Nucleus accumbens (tissue), 56 donors: ENCODE measurements around the gene STX16.

Experiments used
- DNase-seq, 56 donors: peaks; one replicate each; lab custom pipeline; 2025; lab: John Stamatoyannopoulos, UW

The STX16 gene

DNA sequence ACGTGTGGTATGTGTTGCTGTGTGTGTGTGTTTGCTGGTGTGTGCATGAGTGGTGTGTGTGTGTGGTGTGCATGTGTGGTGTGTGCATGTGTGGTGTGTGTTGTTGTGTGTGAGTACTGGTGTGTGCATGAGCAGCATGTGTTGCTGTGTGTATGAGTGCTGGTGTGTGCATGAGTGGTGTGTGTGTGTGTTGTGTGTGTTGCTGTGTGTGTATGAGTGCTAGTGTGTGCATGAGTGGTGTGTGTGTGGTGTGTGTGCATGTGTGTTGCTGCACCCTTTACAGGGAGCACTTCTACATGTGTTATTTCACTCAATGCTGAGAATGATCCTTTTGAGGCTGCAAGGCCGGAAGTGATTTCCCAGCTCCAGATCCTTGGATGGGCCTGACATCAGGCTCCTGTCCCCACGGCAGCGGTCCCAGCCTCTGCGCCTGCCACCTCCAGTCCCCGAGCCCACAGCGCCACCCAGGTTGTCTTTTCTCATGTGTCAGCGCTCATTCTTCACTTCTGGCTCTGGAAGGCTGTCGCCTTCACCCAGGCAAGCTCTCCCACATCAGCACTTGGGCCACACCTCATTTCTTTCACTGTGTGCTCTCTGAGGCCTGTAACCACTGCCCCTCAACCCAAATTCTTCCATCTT, 44.1 kb downstream of the STX16 start:
- no peak for DNase-seq

DNA sequence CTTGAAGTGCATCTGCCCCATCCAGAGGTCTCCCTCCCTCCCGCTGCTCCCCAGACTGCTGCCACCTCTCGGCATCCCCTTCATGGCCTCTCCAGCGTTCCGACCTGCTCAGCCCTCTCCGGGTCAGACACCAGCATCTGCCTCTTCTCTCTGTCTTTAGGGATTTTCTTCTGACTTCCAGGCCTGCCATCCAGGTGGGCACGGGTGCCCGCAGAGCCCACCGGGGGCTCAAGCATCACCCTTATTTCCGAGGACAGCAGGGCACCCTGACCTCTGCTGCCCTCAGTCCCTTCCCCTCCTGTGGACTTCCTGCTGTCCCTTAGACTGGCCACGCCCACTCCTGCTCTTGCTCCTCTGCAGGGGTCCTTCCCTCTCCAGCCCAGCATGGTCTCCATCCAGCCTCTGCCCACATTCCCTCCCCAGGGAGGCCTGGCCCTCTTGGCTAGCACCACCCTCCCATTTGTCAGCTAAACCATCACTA, 44.9 kb downstream of the STX16 start:
- no peak for DNase-seq

- no peak for DNase-seq
These were observed 45.4 kb downstream of the STX16 start for GRCh38 chr20:58696411-58696961.

- DNase-seq: no peak
These were observed 46.3 kb downstream of the STX16 start for GRCh38 chr20:58697201-58697866.

- no peak for DNase-seq
These were observed 47.0 kb downstream of the STX16 start for GRCh38 chr20:58697867-58698703.

DNA sequence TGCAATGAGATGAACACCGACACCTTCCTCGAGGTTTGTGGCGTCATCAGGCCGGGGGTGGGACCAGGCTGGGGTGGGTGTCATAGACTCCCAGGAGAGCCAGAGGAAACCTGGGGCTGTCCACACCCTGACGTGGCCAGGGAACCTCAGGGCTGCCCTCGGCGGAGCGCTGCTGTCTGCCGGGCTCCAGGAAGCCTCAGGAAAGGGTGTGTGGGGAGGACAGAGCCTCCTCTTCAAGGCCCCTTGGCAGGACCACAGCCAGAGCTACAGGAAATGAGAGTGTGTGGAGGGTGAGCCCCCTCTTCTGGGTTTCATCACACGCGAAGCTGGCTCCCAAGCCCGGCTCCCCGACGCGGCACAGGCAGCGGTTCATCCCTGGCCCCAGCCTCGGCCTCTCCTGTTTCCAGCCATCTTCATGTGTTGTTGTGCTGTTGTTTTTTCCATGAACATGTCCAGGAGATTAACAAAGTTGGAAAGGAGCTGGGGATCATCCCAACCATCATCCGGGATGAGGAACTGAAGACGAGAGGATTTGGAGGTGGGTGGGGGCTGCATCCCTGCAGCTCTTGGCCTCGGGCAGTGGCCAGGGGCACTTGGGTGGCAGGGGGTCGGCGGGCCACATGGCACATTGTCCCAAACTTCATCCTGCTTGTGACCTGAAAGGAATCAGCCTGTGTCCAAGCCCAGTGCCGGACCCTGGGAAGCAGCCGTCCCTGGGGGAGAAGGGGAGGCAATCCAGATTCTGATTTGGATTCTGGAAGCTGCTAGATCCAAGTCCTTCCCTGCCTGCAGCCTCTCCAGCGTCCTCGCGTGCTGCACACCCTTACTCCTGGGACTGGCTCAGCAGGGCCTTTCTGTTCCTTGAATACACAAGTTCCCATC, 47.9 kb downstream of the STX16 start:
- DNase-seq: no peak

DNA sequence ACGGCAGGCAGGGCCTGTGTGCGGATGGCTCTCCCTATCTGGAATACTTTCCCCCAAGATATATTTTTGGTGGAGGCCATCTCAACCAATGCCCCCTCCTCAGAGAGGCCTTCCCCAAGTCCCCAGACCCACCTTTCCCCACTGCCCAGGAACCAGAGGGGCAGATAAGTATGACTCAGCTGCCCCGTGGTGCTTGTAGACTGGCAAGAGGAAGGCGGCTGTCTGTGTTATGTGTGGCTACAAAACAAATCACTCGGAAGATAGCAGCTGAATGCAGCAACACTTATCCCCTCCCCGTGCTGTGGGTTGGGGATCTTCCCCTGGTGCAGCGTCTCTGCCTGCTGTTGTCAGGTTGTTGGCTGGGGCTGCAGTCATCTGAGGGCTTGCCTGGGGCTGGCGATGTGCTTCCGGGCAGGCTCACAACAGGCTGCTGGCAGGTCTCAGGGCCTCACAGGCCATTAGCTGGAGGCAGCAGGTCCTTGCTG, 48.6 kb downstream of the STX16 start:
- DNase-seq: no peak

GRCh38 chr20:58700121-58700821, 49.2 kb downstream of the STX16 start:
- DNase-seq: no peak

GRCh38 chr20:58700823-58701222, 49.7 kb downstream of the STX16 start:
- no peak for DNase-seq

GRCh38 chr20:58701431-58702160, 50.5 kb downstream of the STX16 start:
- DNase-seq: no peak

DNA sequence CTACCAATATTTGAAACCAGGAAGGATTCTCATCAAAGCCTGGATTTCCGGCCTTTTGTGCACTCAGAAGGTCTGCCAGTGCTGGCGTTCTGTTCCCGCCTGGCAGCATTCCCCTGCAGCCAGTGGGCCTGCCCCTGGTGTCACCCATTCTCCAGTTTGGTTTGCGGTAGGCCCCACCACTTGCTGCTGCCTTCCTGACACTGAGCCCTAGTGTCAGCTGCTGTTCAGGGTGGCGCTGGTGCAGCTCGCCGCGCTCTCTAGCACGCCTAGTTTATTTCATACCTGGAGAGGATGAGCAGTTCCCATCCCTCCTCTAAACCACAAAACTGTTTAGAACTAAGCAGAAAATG, 51.1 kb downstream of the STX16 start:
- DNase-seq: no peak

GRCh38 chr20:58702859-58703648, 52.0 kb downstream of the STX16 start:
- DNase-seq: no peak

DNA sequence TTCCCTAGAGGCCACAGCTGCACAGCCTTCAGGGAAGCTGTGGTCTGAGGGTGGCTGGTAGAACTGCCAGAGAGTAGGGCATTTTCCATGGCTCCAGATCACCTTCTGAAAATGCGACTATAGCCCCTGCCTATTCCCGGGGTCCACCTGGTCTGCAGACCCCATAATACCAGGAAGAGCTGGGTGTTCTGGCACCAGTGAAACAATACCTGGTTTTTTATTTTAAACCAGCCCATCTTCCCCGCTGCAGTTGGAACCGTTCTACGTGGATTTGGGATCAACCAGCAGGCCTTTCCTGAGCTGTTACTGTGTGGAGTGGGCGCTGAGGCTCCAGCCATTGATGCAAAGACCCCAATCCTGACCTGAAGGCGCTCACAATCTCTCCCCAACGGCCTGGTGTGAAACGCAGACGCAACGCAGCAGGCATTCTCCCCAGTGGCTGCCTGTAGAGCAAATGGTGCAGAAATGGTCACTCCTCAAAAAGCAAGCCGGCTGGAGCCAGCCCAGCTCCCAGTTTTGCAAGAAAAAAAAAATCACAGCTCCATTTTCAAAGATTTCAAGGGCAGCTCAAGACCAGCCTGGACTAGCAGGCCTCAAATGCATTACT, 52.8 kb downstream of the STX16 start:
- no peak for DNase-seq

DNA sequence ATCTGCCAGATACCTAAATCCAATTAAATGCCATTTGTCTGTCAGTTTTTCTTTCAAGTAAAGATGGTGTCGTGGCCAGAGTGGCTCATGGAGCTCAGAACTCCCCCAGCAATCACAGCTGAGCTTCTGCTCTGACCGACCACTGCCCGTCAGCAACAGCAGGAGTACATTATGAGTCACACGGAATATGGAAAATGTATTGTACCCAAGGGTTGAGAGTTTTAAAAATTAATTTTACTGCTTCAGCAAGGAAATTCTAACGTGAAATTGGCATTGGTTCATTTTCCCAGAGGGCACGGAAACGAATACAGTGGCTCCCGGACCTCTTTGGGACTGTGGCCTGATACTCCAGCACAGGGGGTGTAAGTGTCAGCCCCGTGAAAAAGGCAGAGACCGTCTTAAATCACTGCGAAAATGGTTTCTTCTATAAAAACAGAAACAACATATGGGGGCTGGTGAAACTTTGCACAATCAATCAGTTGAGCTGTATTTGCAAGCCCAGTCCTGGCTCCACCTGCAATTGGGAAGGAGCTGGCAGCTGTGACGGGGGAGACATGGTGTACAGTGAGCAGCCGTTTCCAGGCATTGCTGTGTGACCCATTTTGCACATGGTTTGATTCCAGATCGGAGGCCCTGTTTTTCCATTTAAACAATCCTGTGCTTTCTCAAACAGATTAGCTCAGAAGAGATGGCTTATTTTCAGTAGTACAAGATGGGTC, 54.3 kb downstream of the STX16 start:
- no peak for DNase-seq

- no peak for DNase-seq
These were observed 55.2 kb downstream of the STX16 start for GRCh38 chr20:58706150-58706892.
